ENCODE results near the gene EXOC3L1.

EXOC3L1 gene

GRCh38 chr16:67190041-67190440 is at the start of gene EXOC3L1:
TSS of gene EXOC3L1 (minus strand) at chr16:67190136. CDS start at chr16:67189676, 460 bp downstream.
- DNase-seq (ENCODE audit: low read depth in 2 of 2) = no peak

GRCh38 chr16:67238806-67239470 is 49.0 kb upstream of the EXOC3L1 start:
- no peak for DNase-seq (ENCODE audit: low read depth in 2 of 2)

GRCh38 chr16:67238278-67238575 is 48.3 kb upstream of the EXOC3L1 start:
- no peak for DNase-seq (ENCODE audit: low read depth in 2 of 2)

- DNase-seq (ENCODE audit: low read depth in 2 of 2) = no peak
Measured at GRCh38 chr16:67237396-67238277, 47.7 kb upstream of the EXOC3L1 start.

GRCh38 chr16:67236563-67237395 is 46.8 kb upstream of the EXOC3L1 start:
- DNase-seq (ENCODE audit: low read depth in 2 of 2) = peak; percentile 73 to 93

- DNase-seq (ENCODE audit: low read depth in 2 of 2) = no peak
Measured at GRCh38 chr16:67235816-67236562, 46.1 kb upstream of the EXOC3L1 start.

GRCh38 chr16:67234180-67234597 is 44.3 kb upstream of the EXOC3L1 start:
- no peak for DNase-seq (ENCODE audit: low read depth in 2 of 2)

GRCh38 chr16:67233596-67233995 is 43.7 kb upstream of the EXOC3L1 start:
- DNase-seq (ENCODE audit: low read depth in 2 of 2) = no peak

GRCh38 chr16:67230809-67231660 is 41.1 kb upstream of the EXOC3L1 start:
- DNase-seq (ENCODE audit: low read depth in 2 of 2) = no peak

- DNase-seq (ENCODE audit: low read depth in 2 of 2) = no peak
Measured at GRCh38 chr16:67229906-67230808, 40.2 kb upstream of the EXOC3L1 start.

- no peak for DNase-seq (ENCODE audit: low read depth in 2 of 2)
Measured at GRCh38 chr16:67228905-67229304, 39.0 kb upstream of the EXOC3L1 start.

- DNase-seq (ENCODE audit: low read depth in 2 of 2) = no peak
Measured at GRCh38 chr16:67228034-67228785, 38.3 kb upstream of the EXOC3L1 start.

GRCh38 chr16:67227567-67227921 is 37.6 kb upstream of the EXOC3L1 start:
- no peak for DNase-seq (ENCODE audit: low read depth in 2 of 2)

- peak; percentile 98 to 99 for DNase-seq (ENCODE audit: low read depth in 2 of 2)
Measured at GRCh38 chr16:67226804-67227566, 37.0 kb upstream of the EXOC3L1 start, which contains the start of gene TMEM208. TSS of gene TMEM208 (plus strand) at chr16:67227130. CDS start at chr16:67227219, 89 bp downstream.

- DNase-seq (ENCODE audit: low read depth in 2 of 2) = no peak
Measured at GRCh38 chr16:67226295-67226803, 36.4 kb upstream of the EXOC3L1 start.

GRCh38 chr16:67223992-67224391 is 34.1 kb upstream of the EXOC3L1 start:
- no peak for DNase-seq (ENCODE audit: low read depth in 2 of 2)

- no peak for DNase-seq (ENCODE audit: low read depth in 2 of 2)
Measured at GRCh38 chr16:67216612-67217490, 26.9 kb upstream of the EXOC3L1 start.
